MM.1S (cell line): Measurements from ENCODE around the gene SLC51B.

Experiments
- CTCF ChIP-seq: fragments of 300-600 bp; sonication (generic); IDR thresholded peaks from 2 replicates; pipeline ENCODE4 v1.5.1; 2016; ENCODE audit warnings: antibody characterized with exemption, low read length, mixed read lengths
- EZH2 ChIP-seq: fragments of 300-600 bp; sonication (generic); optimal IDR thresholded peaks from 2 replicates; pipeline ENCODE3; 2017; ENCODE audit warnings: low read depth, mild to moderate bottlenecking, antibody characterized with exemption, low read length, mixed read lengths

- TF ChIP-seq CTCF, result no peak
- no peak for TF ChIP-seq EZH2
Observed at GRCh38 chr15:65027593-65027992, 17.6 kb upstream of the SLC51B start.
